ENCODE data around the gene CASP6. TPM values are rescaled to one million over a fixed set of nuclear protein-coding genes. Genes with fewer than 3 reads are reported as not detected.
A peak's percentile ranks its signal among the peaks of the same experiment; 100 is the strongest.

CASP6 gene
- total RNA-seq, 4 donors from 2014 or later = 11.2 to 20.0 (median 15.6) TPM

- Histone ChIP-seq H3K36me3 (no peaks in the 10 kb centered on the region), H3K9me3 (no peaks in the 10 kb centered on the region), H3K4me3 (no peak overlapping the region), H3K27ac (no peak overlapping the region), H3K4me1 (no peaks in the 10 kb centered on the region), H3K27me3 (peaks cover 5% of the 10 kb centered on the region)
- no peak for ATAC-seq
- 87% methylated on average over 6 of the region's 10 CpGs; no CpG with 5 or more reads in 1 of the 2 donors for WGBS, 2 donors (ENCODE audit: low coverage in 1 of 2)
- TF ChIP-seq POLR2AphosphoS5 (IDR thresholded peaks at IDR 0.05) (no peak), POLR2A (IDR thresholded peaks at IDR 0.05) (no peak), EP300 (IDR thresholded peaks at IDR 0.05) (no peak), CTCF (IDR thresholded peaks at IDR 0.05) (no peak)
Observed at GRCh38 chr4:109738104-109738872, 35.0 kb upstream of the CASP6 start.

GRCh38 chr4:109735566-109736365 lies 32.5 kb upstream of the CASP6 start:
- Histone ChIP-seq H3K4me3 (no peak overlapping the region), H3K27ac (no peak overlapping the region), H3K36me3 (no peaks in the 10 kb centered on the region), H3K9me3 (no peaks in the 10 kb centered on the region), H3K4me1 (no peaks in the 10 kb centered on the region), H3K27me3 (peaks cover 5% of the 10 kb centered on the region)
- TF ChIP-seq POLR2A (IDR thresholded peaks at IDR 0.05) = no peak
- TF ChIP-seq EP300 (IDR thresholded peaks at IDR 0.05) = no peak
- TF ChIP-seq CTCF (IDR thresholded peaks at IDR 0.05) = no peak
- no peak for TF ChIP-seq POLR2AphosphoS5 (IDR thresholded peaks at IDR 0.05)
- WGBS, 2 donors (ENCODE audit: low coverage in 1 of 2) = 76 to 78% methylated on average over 6 to 7 of the region's 7 CpGs
- ATAC-seq = no peak

GRCh38 chr4:109733728-109734127 lies 30.5 kb upstream of the CASP6 start:
- Histone ChIP-seq H3K9me3 (no peaks in the 10 kb centered on the region), H3K36me3 (no peaks in the 10 kb centered on the region), H3K27me3 (peaks cover 4% of the 10 kb centered on the region), H3K4me3 (no peak overlapping the region), H3K4me1 (peaks cover 0 to 7% (median 3%) of the 10 kb centered on the region in 3 donors), H3K27ac (no peak overlapping the region)
- no peak for ATAC-seq
- WGBS, 2 donors (ENCODE audit: low coverage in 1 of 2) = 86 to 94% methylated on average over 2 to 5 of the region's 5 CpGs
- TF ChIP-seq EP300 (IDR thresholded peaks at IDR 0.05) (no peak), POLR2A (IDR thresholded peaks at IDR 0.05) (no peak), POLR2AphosphoS5 (IDR thresholded peaks at IDR 0.05) (no peak), CTCF (IDR thresholded peaks at IDR 0.05) (no peak)

GRCh38 chr4:109730619-109731545 lies 27.6 kb upstream of the CASP6 start:
- Histone ChIP-seq H3K9me3 (no peaks in the 10 kb centered on the region), H3K27me3 (no peaks in the 10 kb centered on the region), H3K4me3 (peak overlapping the region; percentile 86 to 87), H3K27ac (peak overlapping the region; percentile 57 to 87 (median 68)), H3K4me1 (peaks cover 0 to 17% (median 3%) of the 10 kb centered on the region in 3 donors), H3K36me3 (no peaks in the 10 kb centered on the region)
- WGBS, 2 donors (ENCODE audit: low coverage in 1 of 2) = 68 to 73% methylated on average over 7 to 16 of the region's 21 CpGs
- TF ChIP-seq EP300 (IDR thresholded peaks at IDR 0.05) (no peak), POLR2A (IDR thresholded peaks at IDR 0.05) (no peak), CTCF (IDR thresholded peaks at IDR 0.05) (no peak), POLR2AphosphoS5 (IDR thresholded peaks at IDR 0.05) (no peak)
- no peak for ATAC-seq
